SK-N-SH treated with all-trans-retinoic acid at 6 μM for 48 hours (cell line): ENCODE data around the gene SDK1.

ENCODE experiments used
- ATAC-seq: fragments of 200-7000 bp; cut with Tn5 transposase; 3 replicates; pipeline ENCODE4 v1.9.1; 2020; ENCODE audit warnings: mild to moderate bottlenecking, moderate library complexity
- ARNTL ChIP-seq: fragments of 450-650 bp; formaldehyde crosslinking; IDR thresholded peaks from 2 replicates; pipeline ENCODE4 v1.5.0; 2020; ENCODE audit warnings: low read depth, mild to moderate bottlenecking, moderate library complexity, borderline replicate concordance
- CREB5 ChIP-seq: fragments of 250-450 bp; sonication (Bioruptor Pico); IDR thresholded peaks from 2 replicates; pipeline ENCODE4 v1.5.1; 2020; ENCODE audit warnings: low read depth, mild to moderate bottlenecking, moderate library complexity
- CSDC2 ChIP-seq: fragments of 250-450 bp; sonication (Bioruptor Pico); IDR thresholded peaks from 2 replicates; pipeline ENCODE4 v1.5.0; 2020; ENCODE audit warnings: mild to moderate bottlenecking, moderate library complexity
- CSRNP3 ChIP-seq: fragments of 250-450 bp; sonication (Bioruptor Pico); IDR thresholded peaks from 2 replicates; pipeline ENCODE4 v1.5.1; 2021; ENCODE audit warnings: mild to moderate bottlenecking, moderate library complexity
- ISL1 ChIP-seq: fragments of 250-450 bp; sonication (Bioruptor Pico); IDR thresholded peaks from 2 replicates; pipeline ENCODE4 v2.1.2; 2022; ENCODE audit warnings: mild to moderate bottlenecking, moderate library complexity
- OSR1 ChIP-seq: fragments of 250-450 bp; sonication (Bioruptor Pico); IDR thresholded peaks from 2 replicates; pipeline ENCODE4 v1.8.0; 2022; ENCODE audit warnings: moderate library complexity, mild to moderate bottlenecking, inconsistent platforms
- POU6F1 ChIP-seq: fragments of 250-450 bp; sonication (Bioruptor Pico); IDR thresholded peaks from 2 replicates; pipeline ENCODE4 v1.8.0; 2021; ENCODE audit warnings: low read depth, mild to moderate bottlenecking, moderate library complexity, borderline replicate concordance
- PPARA ChIP-seq: fragments of 250-450 bp; sonication (Bioruptor Pico); IDR thresholded peaks from 2 replicates; pipeline ENCODE4 v1.5.0; 2020; ENCODE audit warnings: mild to moderate bottlenecking, borderline replicate concordance
- RARB ChIP-seq: fragments of 250-450 bp; sonication (Bioruptor Pico); IDR thresholded peaks from 2 replicates; pipeline ENCODE4 v1.8.0; 2021; ENCODE audit warnings: mild to moderate bottlenecking, moderate library complexity
- SNAI2 ChIP-seq: fragments of 250-450 bp; sonication (Bioruptor Pico); IDR thresholded peaks from 2 replicates; pipeline ENCODE4 v1.5.0; 2020; ENCODE audit warnings: mild to moderate bottlenecking, moderate library complexity
- TCF4 ChIP-seq: fragments of 250-450 bp; sonication (Bioruptor Pico); IDR thresholded peaks from 2 replicates; pipeline ENCODE4 v1.8.0; 2021; ENCODE audit warnings: mild to moderate bottlenecking, moderate library complexity, borderline replicate concordance
- TOX ChIP-seq: fragments of 250-450 bp; sonication (Bioruptor Pico); IDR thresholded peaks from 2 replicates; pipeline ENCODE4 v1.8.0; 2021; ENCODE audit warnings: mild to moderate bottlenecking, moderate library complexity, borderline replicate concordance
- TSHZ2 ChIP-seq: fragments of 250-450 bp; sonication (Bioruptor Pico); IDR thresholded peaks from 2 replicates; pipeline ENCODE4 v1.5.0; 2020; ENCODE audit warnings: mild to moderate bottlenecking, moderate library complexity
- ZC3H10 ChIP-seq: fragments of 250-450 bp; sonication (Bioruptor Pico); IDR thresholded peaks from 2 replicates; pipeline ENCODE4 v1.5.1; 2021; ENCODE audit warnings: mild to moderate bottlenecking, moderate library complexity
- ZFP3 ChIP-seq: fragments of 250-450 bp; sonication (Bioruptor Pico); IDR thresholded peaks from 2 replicates; pipeline ENCODE4 v1.5.0; 2020; ENCODE audit warnings: mild to moderate bottlenecking, moderate library complexity
- ZFP30 ChIP-seq: fragments of 450-650 bp; formaldehyde crosslinking; IDR thresholded peaks from 2 replicates; pipeline ENCODE4 v1.5.0; 2022; ENCODE audit warnings: mild to moderate bottlenecking, moderate library complexity
- ZNF565 ChIP-seq: fragments of 450-650 bp; formaldehyde crosslinking; conservative IDR thresholded peaks from 2 replicates; pipeline ENCODE4 v1.5.0; 2020; ENCODE audit warnings: low read depth, mild to moderate bottlenecking, moderate library complexity
- ZNF70 ChIP-seq: fragments of 450-650 bp; formaldehyde crosslinking; IDR thresholded peaks from 2 replicates; pipeline ENCODE4 v1.5.0; 2020; ENCODE audit warnings: mild to moderate bottlenecking, moderate library complexity
- ZNF8 ChIP-seq: fragments of 450-650 bp; formaldehyde crosslinking; IDR thresholded peaks from 2 replicates; pipeline ENCODE4 v1.5.0; 2020; ENCODE audit warnings: mild to moderate bottlenecking, moderate library complexity

Gene SDK1

GRCh38 chr7:3968234-3968633, 667.2 kb downstream of the SDK1 start (continued):
- TF ChIP-seq CSRNP3 (CRISPR knock-in tag) (no peak), ARNTL (CRISPR knock-in tag) (no peak), TSHZ2 (CRISPR knock-in tag) (no peak), ZNF565 (CRISPR knock-in tag) (no peak), ZFP3 (CRISPR knock-in tag) (no peak), RARB (CRISPR knock-in tag) (no peak), CSDC2 (no peak), ZNF8 (CRISPR knock-in tag) (no peak), ZC3H10 (CRISPR knock-in tag) (no peak), PPARA (no peak)

GRCh38 chr7:3969286-3969685, 668.2 kb downstream of the SDK1 start:
- TF ChIP-seq ZNF70 (no peak), RARB (CRISPR knock-in tag) (no peak), SNAI2 (CRISPR knock-in tag) (no peak), PPARA (no peak), ZNF565 (CRISPR knock-in tag) (no peak), CREB5 (CRISPR knock-in tag) (no peak)
- ATAC-seq: no peak

GRCh38 chr7:3971323-3971722, 670.3 kb downstream of the SDK1 start:
- no peak for ATAC-seq
- TF ChIP-seq ISL1 (CRISPR knock-in tag) (no peak), ARNTL (CRISPR knock-in tag) (no peak), TSHZ2 (CRISPR knock-in tag) (no peak), TOX (CRISPR knock-in tag) (no peak), ZNF70 (no peak), RARB (CRISPR knock-in tag) (no peak), ZFP30 (no peak)

- TF ChIP-seq ZFP3 (CRISPR knock-in tag): no peak
- no peak for TF ChIP-seq CSDC2
- no peak for TF ChIP-seq TOX (CRISPR knock-in tag)
- no peak for TF ChIP-seq ZNF565 (CRISPR knock-in tag)
- TF ChIP-seq SNAI2 (CRISPR knock-in tag): no peak
- TF ChIP-seq ZC3H10 (CRISPR knock-in tag): no peak
- no peak for TF ChIP-seq OSR1
- no peak for TF ChIP-seq ZNF8 (CRISPR knock-in tag)
- no peak for TF ChIP-seq TCF4 (CRISPR knock-in tag)
- TF ChIP-seq ZNF70: no peak
- TF ChIP-seq POU6F1 (CRISPR knock-in tag): no peak
- ATAC-seq: no peak
Measured at GRCh38 chr7:3973264-3973663, 672.2 kb downstream of the SDK1 start.
